NOMO-1 treated with DMSO at 0.1 percent for 48 hours (cell line): ENCODE data around the gene WWOX.
"Not testable (repeated sequence)": the region's sequence is repeated elsewhere in the genome, so short reads cannot be mapped to it uniquely, and the experiment has no call there.

Source experiments
- DNase-seq: peaks from one replicate; lab custom pipeline; 2025; ENCODE audit not compliant: unreplicated experiment; lab: John Stamatoyannopoulos, UW

Gene WWOX

DNA sequence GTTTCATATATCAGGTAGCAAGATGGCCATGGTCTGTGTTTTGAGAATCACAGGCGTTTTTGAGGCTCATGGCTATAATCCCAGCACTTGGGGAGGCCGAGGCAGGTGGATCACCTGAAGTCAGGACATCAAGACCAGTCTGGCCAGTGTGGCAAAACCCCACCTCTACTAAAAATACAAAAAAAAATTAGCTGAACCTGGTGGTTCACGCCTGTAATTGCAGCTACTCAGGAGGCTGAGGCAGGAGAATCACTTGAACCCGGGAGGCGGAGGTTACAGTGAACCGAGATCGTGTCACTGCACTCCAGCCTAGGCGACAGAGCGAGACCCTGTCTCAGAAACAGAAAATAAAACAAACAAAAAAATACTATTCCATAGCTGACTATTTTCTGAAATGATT is 415.4 kb downstream of the WWOX start:
- not testable (repeated sequence) for DNase-seq

DNA sequence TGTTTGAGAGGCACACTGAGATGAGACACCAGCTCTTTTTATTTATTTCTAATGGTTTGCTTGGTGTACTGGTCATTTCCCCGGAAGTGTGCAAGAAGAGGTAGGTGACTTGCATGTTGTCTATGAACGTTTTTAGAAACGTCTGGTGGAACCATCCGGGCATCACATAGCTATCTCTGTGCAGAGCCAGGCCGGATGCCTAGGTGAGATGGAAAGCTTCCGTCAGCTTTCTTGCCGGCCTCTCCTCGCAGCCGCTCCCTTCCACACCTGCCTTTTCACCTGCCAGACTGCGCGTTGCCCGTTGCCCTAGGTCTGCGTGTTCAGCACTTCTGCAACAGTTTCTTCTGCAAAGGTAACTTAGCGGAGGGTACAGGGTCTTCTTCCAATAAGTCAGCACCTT is 416.0 kb downstream of the WWOX start:
- DNase-seq, result no peak

DNA sequence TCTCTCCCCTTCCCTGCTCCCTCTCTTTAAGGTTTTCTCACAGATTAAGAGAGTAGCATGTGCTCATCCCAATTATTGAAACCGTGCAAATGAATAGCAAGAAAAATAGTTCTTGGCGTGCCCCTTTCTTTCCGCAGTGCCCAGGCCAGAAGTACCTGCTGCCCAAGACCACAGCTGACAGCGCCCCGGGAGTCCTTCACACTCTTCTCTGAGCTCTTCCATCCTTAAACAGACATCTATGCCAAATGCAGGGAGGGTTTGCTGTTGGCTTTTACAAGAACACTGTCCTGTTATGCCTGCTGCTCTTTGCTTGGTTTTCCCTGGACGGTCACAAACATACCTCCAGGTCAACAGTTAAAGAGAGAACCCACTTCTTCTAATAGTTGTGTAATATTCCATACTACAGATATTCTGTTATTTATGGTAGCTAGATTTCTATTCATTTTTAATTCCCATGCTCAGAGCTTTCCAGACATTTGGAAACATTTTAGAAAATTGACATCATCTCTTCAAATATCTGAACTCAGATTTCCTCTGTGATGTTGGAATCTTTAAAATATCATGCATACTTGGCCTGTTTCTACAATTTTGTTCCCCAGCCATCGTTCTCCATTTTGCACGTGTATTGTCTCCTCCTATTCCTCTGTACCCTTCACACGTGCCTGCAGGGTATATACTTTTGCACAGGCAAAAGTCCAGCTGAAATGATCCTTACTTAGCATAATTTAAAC is 416.7 kb downstream of the WWOX start:
- DNase-seq, result no peak

DNA sequence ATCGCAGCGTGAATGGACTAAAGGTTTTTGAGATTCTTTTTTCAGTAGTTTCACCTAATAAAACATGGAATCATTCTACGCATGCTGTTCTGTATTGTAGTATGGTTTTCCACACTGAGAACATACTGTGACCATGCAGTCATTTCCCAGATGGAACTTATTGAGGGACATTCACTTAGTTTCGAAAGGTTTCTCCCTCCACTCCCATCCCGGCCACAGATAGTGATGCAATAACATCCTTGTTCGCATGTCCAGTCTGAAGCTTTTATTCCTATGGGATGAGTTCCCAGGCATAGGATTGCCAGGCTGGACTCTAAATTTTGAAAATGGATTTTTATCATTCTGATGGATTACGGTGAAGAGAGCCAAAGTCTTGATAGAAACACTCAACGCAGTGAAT is 420.4 kb downstream of the WWOX start:
- no peak for DNase-seq

DNA sequence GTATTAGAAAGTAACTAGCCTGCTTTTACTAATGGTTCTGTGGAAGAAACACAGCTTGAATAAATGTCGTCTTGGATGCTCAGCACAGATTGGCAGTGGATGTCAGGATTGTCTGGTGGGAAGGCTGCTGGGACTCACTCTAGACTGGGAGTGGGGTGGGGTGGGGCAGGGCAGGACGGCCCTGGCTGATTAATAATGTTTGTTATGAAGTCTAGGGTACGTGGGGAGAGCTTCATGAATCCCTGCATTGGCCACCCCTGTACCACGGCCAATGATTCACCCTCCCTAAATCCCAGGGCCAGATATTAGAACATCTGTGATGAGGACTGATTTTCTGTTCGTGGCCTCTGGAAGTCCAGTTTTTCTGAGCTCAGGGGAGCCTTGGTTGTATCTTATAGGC is 421.0 kb downstream of the WWOX start:
- DNase-seq, result no peak

DNA sequence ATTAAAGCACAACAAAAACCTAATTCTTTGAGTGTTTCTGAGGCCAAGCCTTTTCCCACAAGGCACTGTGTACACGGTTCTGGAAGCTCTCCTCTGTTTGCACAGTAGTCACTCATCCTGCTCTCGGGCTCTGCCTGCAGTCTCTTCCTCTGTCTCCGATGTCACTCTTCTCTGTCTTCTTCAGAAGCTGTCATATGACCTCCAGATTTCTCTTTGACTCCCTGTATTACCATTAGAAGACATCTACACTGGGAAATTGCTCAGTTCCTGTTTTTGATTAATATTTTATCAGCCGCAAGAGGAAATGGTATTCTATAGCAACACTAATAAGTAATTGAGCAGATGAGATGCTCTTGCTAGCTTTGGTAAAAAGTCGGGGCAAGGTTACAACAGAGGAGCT is 422.9 kb downstream of the WWOX start:
- peak; percentile 17 for DNase-seq

DNA sequence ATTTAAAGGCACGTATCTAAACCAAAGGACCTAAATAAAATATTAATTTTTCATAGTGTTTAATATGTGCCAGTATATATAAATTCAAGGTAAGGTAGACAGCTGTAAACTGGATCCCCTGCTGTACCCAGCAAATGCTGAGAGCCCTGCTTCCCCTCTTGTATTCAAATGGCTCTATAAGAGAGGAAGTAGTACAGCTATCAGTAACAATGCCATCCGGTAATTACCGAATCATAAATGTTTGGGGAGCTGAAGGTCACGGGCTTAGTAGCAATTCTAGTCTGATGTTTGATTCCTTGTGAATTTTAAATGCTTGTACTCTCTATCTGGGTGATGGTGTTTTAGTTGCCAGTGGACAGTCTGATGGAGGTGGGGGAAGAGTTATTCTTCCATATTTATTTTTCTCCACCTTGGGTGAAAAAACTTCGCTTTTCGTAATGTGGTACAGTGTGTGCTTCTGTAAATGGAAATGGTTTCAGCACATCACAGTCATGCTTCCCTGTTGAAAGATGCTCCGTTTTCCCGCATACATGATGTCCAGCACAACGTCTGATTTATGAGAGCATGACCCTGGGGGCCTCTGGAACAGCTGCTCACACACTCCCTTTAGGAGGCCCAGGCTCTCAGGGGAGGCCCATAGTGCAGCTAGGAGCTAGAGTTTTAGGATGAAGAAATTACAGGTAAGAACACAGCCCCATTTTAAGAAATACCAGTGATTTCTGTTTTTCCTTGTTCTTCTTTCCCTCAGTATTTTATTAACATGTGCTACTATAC is 423.9 kb downstream of the WWOX start:
- peak; percentile 82 for DNase-seq

DNA sequence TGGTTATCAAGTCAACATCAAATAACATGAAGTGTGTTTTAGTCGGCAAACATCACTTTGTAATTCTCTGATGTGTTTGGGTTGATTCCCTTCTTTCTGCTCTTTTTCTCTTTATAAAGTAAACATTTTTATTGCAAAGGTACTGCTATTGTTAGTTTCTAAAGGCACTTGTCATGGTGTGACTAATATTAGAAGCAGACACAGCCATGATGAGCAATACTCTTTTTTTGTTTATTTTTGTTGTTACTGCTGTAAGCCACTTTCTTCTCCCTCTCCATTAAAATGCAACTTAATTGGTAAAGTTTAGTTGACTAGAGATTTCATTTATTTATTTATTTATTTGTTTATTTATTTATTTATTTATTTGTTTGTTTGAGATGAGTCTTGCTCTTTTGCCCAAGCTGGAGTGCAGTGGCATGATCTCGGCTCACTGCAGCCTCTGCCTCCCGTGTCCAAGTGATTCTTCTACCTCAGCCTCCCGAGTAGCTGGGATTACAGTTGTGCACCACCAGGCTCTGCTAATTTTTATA is 424.7 kb downstream of the WWOX start:
- no peak for DNase-seq

DNA sequence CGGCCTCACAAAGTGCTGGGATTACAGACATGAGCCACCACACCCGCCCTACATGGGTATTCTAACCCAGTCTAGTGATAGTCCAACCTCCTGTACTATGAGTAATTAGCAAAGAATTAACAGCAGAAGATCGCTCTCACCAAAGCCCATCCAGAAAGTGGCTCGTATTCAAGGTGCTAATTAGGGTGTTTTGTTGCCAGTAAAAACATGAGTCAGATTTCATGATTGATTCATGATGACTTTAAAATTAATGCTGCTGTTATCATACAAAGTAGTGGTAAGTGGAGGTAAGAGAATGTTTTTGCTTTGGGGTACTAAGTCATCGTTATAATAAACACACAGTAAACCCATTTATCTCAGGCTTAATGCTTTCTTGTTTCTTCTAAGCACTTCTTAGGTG is 428.8 kb downstream of the WWOX start:
- DNase-seq, result no peak

DNA sequence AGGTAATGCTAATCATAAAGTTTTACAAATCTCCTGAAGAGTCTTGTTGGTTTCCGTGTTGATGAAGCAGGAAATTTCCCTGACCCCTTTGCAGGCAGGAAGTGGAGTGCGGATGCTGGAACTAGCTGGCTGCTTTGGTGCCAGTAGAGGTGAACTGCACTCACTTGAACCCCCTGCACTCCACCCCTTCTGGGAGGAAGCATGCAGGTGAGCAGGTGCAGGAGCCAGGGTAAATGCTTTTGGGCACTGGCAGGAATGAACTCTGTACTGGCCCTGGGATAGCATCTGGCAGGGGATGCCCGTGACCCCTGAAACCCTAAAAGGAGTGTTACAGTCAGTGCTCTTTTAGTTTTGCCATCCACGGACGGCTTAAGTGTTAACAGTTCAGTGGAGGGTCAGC is 430.4 kb downstream of the WWOX start:
- DNase-seq, result no peak

DNA sequence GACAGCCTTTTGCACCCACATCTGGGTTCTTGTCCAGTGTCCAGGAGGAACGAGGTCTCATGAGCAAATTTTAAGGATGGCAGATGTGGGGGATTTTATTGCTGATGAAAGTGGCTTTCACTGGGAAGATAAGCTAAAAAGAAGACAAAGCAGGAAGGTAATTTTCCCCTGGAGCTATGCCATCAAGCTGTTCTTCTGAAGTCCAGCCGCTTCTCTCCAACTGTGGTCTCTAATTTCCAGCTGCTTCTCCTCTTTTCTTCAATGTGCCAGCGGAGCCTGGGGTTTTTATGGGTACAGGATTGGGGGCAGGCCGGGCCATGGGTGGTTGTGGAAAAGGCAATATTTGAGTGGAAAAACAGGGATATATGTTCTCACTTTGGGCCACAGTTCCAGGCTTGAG is 430.8 kb downstream of the WWOX start:
- no peak for DNase-seq

DNA sequence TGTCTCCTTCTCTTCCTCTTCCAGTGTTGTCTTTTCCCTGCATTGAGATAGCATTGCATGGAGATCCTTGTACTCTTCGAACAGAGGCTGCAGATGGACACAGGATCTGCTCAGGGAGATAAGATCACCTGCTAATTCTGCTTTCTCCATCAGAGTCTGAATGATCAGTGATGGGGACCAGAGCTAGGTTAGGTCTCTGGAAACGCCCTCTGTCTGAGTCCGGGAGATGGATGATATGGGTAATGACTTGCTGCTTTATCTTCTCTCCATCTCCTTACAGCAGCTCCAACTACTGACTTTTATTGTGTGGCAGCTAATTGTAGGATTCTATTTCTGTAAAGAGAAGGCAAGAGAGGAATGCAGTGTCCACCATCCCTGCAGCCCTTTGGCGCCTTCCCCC is 435.6 kb downstream of the WWOX start:
- DNase-seq, result no peak

DNA sequence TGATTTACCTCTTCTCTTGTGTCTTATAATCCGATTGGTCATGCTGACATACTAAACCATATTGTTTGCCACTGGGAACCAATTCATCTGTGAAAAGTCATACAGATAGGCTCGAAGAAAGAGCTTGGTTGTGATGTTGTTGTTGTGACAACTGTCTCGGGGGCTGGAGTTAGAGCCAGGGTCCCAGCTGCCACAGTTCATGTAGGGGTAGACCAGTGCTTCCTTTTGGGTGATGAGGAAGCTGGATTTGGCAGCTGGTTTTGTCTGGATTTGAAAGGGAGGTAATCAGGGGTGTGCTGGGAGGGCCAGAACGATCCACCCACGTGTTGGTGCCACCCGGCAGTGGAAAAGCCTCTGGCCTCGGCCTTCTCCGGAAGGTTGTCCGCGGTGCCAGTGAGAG is 438.1 kb downstream of the WWOX start:
- no peak for DNase-seq

DNA sequence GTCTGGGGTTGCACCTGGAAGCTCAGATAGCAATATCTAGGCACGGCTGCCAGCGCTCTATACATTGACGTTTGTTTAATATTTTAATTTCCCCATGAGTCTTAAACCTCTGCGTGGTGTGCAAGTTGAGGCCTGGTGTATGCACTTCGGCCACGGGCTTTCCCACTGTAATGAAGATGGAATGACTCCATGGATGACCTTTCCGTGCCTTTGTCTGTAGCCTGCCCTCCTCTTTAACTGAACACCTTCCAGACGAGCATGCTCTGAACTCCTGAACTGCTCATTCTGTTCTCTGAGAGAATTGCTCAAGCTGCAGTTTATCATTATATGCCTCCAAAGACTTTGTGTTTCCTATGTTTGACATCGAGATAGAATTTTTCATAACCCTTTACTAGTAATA is 438.8 kb downstream of the WWOX start:
- DNase-seq, result peak; percentile 28

DNA sequence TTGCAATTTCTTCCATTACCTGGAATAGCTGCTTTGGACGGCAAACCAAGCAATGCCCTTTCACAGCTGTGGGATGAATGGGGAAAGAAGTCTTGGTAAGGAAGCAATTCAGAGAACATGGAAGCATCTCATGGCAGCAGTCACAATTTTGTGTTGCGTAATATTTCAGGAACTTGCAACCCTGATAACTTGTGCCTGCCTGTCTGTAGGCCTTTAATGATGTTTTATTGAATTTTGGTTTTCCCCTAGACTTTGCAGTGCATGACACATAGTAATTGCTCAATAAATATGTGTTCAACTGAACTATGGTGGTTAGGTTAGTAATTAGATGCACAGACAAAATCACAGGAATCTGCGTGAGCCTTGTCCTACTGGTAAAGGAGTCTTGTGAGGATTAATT is 439.5 kb downstream of the WWOX start:
- peak; percentile 91 for DNase-seq

DNA sequence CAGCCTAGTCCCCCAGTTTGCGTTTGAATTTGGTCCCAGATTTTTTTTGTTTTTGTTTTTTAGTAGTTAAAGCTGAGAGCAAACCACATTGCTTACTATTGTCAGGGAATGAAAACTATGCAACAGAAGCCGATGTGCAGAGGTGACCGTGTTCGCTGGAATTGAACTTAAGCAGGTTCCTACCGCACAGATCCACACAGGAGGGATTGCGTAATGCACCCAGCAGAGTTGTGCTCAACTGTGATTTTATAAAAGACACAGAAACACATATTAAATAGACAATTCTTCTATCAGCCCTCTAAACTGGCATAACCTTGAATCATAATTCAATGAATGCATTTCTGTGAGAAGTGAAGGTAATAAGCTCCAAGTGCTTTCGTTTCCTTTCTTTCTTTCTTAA is 443.0 kb downstream of the WWOX start:
- no peak for DNase-seq

DNA sequence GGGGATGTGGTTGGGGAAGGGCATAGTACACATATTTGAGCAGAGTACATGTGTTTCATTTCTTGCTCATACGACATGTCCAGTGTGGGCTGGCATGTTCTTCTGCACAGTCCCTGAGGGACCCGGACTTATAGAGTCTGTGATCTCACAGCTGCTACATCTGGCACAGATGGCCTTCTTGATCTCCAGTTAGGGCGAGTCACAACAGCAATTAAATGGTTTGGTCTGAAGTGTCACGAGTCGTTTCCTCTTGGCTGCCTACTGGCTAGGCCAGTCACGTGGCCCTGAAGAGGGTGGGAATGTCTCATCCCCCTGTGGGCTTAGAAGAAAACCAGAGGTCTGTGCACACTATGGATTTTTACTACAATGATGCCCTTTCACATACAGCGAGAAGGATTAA is 443.6 kb downstream of the WWOX start:
- no peak for DNase-seq

DNA sequence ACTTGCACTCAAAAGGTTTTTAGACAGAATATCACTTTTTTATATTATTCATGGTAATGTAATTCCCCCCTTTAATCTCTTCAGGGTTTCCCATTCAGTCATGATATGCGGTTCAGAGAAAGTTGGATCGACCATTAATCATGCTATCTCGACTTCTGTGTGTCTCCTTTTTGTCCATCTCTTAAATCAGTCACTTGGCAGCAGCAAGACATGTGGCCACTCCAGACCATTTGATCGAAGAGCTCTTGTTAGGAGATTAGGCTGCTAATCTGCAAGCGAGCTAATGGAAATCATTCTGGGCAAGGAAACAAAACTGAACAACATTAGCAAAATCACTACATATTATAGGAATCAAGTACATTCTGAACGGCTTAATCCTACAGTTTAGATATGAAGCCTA is 449.9 kb downstream of the WWOX start:
- no peak for DNase-seq

DNA sequence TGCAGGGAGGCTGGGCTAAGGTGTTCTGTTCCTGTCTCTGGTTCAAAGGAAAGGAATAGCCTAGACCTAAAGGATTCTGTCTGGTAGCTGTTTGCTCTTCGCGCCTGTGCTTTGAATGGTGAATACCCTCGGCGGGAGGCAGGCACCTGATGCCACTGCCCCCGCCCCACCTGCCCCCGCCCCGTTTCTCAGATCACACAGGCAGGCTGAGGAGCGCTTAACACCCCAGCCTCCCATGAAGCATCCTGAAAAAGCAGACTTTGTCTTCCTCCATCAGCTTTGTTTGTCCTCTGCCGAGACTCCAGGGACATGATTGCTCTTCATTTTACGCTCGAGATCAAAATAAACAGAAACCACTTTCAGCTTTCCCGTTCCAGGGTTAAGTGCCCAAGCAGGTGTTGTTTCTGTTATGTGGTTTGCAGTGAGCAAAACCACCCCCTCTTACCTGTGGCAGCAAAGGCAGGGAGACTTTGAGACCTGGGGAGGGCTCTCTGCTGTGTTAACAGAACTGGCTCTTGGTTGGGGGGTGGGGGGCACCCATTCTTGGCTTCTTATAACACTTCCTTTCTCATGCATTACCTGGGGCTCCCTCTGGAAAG is 452.1 kb downstream of the WWOX start:
- no peak for DNase-seq

DNA sequence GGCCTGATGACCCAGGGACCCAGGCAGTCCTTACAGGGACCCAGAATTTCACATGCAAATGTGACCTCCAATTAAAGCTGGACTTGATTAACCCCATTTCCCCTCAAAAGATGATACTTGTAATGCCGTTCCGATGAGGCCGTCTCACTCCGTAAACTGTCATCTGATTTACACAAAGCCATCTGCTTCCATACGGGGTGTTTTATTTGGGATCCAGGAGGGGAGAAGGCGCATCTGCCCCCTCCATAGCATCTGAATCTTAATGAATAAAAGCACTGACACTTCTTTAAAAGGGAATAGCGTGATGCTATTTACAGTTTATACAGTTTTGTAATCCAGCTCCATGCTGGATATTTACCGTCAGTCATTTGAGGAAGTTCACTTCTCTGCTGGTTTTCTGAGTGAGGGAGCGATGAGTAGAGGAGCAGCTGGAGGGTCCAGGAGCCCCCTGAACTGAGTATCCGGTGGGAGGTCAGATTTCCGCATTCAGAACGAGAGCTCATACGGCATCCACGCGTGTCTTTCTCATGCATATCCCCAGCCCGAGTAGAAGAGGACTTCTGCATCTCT is 452.7 kb downstream of the WWOX start:
- DNase-seq, result peak; percentile 50

DNA sequence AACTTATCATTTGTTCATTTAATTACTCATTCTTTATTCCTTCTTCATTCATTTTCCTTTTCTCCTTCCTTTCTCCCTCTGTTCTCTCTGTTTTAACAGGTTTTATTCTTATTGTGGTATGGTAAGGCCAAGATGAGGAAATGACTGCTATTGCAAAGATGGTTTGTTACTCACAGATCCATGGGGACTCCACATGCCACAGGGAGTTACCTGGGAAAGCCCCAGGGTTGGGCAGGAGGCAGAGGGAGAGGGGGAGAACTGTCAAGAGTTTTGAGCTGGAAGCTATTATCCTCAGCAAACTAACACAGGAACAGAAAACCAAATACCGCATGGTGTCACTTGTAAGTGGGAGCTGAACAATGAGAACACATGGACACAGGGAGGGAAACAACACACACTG is 453.3 kb downstream of the WWOX start:
- no peak for DNase-seq
